OCI-LY1 (cell line): Measurements from ENCODE around the gene PNMT.

Source experiments
- CTCF ChIP-seq: fragments of 200-600 bp; sonication (generic), shearing (Covaris generic); IDR thresholded peaks from 2 replicates; pipeline ENCODE4 v1.5.1; 2017; ENCODE audit warnings: mild to moderate bottlenecking, antibody characterized with exemption, low read length, moderate library complexity, mixed read lengths
- EZH2 ChIP-seq: fragments of 200-600 bp; sonication (generic), shearing (Covaris generic); IDR thresholded peaks from 2 replicates; pipeline ENCODE4 v1.8.0; 2017; ENCODE audit warnings: borderline replicate concordance, mixed run types, mild to moderate bottlenecking, antibody characterized with exemption, low read length, moderate library complexity, mixed read lengths

GRCh38 chr17:39662551-39663339 lies 5.5 kb upstream of the PNMT start:
- no peak for TF ChIP-seq CTCF
- TF ChIP-seq EZH2, result no peak
